Nephron progenitor cell (in vitro differentiated cells): ENCODE measurements around the gene MBD3L4.
"Not testable (repeated sequence)": the region's sequence is repeated elsewhere in the genome, so short reads cannot be mapped to it uniquely, and the experiment has no call there.

Experiments used
- DNase-seq: peaks from one replicate; pipeline ENCODE4 v3.0.0; 2021
- H3K27ac Mint-ChIP-seq: 2 replicates; pipeline ENCODE4 v1.8.0; 2021; ENCODE audit warnings: mild to moderate bottlenecking, moderate library complexity, mixed read lengths
- H3K27me3 Mint-ChIP-seq: 2 replicates; pipeline ENCODE4 v1.8.0; 2021; ENCODE audit warnings: mild to moderate bottlenecking, low read depth, mixed read lengths; ENCODE audit not compliant: poor library complexity
- H3K36me3 Mint-ChIP-seq: 2 replicates; pipeline ENCODE4 v1.8.0; 2021; ENCODE audit warnings: low read depth, mixed read lengths
- H3K4me1 Mint-ChIP-seq: 2 replicates; pipeline ENCODE4 v1.8.0; 2021; ENCODE audit warnings: mixed read lengths
- H3K4me3 Mint-ChIP-seq: 2 replicates; pipeline ENCODE4 v1.8.0; 2021; ENCODE audit warnings: mild to moderate bottlenecking, moderate library complexity, mixed read lengths
- H3K9me3 Mint-ChIP-seq: 2 replicates; pipeline ENCODE4 v1.8.0; 2021; ENCODE audit warnings: mild to moderate bottlenecking, moderate library complexity, mixed read lengths
- CTCF ChIP-seq: fragments of 200-600 bp; sonication (generic); IDR thresholded peaks from 2 replicates; pipeline ENCODE4 v1.5.0; 2021; ENCODE audit warnings: antibody characterized with exemption

The MBD3L4 gene

DNA sequence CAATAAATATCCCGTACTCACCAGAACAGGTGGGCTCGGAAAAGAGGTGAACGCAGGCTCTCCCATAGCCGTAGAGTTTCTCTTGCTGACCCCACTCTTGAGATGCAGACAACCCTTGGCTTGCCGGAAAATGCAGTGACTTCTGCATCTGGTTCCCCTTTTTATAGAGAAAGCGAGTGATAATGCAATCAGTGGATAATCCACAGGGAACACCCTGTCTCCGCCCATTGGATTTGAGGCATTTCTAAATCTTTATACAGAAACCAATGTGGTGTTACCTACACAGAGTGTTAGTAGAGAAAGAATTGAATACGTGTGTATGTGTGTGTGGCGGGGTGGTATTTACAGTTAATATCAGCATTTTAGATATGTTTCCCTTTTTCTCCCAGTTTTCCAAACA is at the start of gene MBD3L4:
Gene MBD3L4, minus strand, starts transcription at position 101 of the 400 bp plus-strand sequence. Its CDS starts 35 bp downstream, at position 66.
- not testable (repeated sequence) for H3K4me1 Mint-ChIP-seq, H3K27ac Mint-ChIP-seq, H3K36me3 Mint-ChIP-seq, H3K9me3 Mint-ChIP-seq, H3K27me3 Mint-ChIP-seq, DNase-seq, H3K4me3 Mint-ChIP-seq

GRCh38 chr19:7088999-7089398 is 49.0 kb upstream of the MBD3L4 start:
- H3K4me3 Mint-ChIP-seq: no peak overlapping the region
- peaks cover 92% of the 10 kb centered on the region for H3K36me3 Mint-ChIP-seq
- peaks cover 12% of the 10 kb centered on the region for H3K27me3 Mint-ChIP-seq
- H3K9me3 Mint-ChIP-seq: peaks cover 95% of the 10 kb centered on the region
- DNase-seq: no peak
- no peak overlapping the region for H3K27ac Mint-ChIP-seq
- no peak for TF ChIP-seq CTCF
- no peaks in the 10 kb centered on the region for H3K4me1 Mint-ChIP-seq

DNA sequence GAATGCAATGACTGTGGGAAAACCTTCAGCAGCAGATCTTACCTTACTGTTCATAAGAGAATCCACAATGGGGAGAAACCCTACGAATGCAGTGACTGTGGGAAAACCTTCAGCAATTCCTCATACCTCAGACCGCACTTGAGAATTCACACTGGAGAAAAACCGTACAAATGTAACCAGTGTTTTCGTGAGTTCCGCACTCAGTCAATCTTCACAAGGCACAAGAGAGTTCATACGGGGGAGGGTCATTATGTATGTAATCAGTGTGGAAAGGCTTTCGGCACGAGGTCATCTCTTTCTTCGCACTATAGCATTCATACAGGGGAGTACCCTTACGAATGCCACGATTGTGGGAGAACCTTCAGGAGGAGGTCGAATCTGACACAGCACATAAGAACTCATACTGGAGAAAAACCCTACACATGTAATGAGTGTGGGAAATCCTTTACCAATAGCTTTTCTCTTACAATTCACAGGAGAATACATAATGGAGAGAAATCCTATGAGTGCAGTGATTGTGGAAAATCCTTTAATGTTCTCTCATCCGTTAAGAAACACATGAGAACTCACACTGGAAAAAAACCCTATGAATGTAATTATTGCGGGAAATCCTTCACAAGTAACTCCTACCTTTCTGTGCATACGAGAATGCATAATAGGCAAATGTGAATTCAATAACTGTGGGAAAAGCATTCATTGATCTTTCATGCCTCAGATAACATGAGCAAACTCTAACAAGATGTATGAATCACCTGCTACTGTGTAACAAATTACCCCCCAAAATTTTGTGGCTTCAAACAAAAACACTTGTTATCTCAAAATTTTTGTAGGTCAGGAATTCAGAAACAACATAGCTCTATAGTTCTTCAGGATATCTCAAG is 43.3 kb upstream of the MBD3L4 start:
- Mint-ChIP-seq H3K4me1 (no peaks in the 10 kb centered on the region), H3K9me3 (peaks cover 98% of the 10 kb centered on the region), H3K27me3 (peaks cover 22% of the 10 kb centered on the region), H3K36me3 (peaks cover 96% of the 10 kb centered on the region), H3K27ac (no peak overlapping the region), H3K4me3 (no peak overlapping the region)
- no peak for DNase-seq
- TF ChIP-seq CTCF: no peak

- Mint-ChIP-seq H3K36me3 (peaks cover 99% of the 10 kb centered on the region), H3K27me3 (peaks cover 14% of the 10 kb centered on the region), H3K4me1 (no peaks in the 10 kb centered on the region), H3K27ac (no peak overlapping the region), H3K4me3 (no peak overlapping the region), H3K9me3 (peaks cover 83% of the 10 kb centered on the region)
- DNase-seq: no peak
- no peak for TF ChIP-seq CTCF
These were observed 38.0 kb upstream of the MBD3L4 start for GRCh38 chr19:7078008-7078407.

DNA sequence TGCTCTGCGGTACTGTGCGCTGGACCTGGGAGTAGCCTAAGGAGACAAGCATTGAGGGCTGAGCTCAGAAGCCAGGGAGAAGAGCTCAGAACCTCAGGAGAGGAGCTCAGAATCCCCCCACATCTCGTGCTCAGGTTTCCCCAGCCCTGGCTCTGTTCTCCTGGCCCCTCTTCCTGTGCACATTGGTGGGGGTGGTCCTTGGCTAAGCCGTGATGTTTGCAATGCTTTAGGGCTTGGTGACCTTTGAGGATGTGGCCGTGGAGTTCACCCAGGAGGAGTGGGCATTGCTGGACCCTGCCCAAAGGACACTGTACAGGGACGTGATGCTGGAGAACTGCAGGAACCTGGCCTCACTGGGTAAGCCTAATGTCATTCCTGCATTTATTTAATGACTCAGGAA is 36.2 kb upstream of the MBD3L4 start:
- H3K36me3 Mint-ChIP-seq: peaks cover 95% of the 10 kb centered on the region
- DNase-seq: no peak
- peaks cover 4% of the 10 kb centered on the region for H3K4me1 Mint-ChIP-seq
- no peak overlapping the region for H3K27ac Mint-ChIP-seq
- peaks cover 76% of the 10 kb centered on the region for H3K9me3 Mint-ChIP-seq
- H3K4me3 Mint-ChIP-seq: no peak overlapping the region
- no peak for TF ChIP-seq CTCF
- peaks cover 14% of the 10 kb centered on the region for H3K27me3 Mint-ChIP-seq

DNA sequence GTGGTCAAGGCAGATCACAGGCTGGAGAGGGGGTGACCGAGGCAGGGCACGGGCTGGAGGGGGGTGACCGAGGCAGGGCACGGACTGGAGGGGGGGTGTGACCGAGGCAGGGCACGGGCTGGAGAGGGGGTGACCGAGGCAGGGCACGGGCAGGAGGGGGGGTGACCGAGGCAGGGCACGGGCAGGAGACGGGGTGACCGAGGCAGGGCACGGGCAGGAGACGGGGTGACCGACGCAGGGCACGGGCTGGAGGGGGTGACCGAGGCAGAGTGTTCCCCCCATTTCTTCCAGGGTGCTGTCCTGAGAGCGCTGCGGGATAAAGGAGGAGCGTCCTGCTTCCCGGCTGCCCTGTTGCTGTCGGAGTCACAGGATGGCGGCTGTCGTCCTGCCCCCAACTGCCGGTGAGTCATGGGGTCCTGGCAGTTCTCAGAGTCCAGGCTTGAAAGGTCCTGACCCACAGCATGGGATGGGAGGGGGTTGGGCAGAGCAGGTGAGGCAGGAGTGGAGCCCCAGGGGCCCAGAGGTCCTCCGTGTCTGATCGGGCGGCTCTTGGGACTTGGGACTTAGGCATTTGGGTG is 34.8 kb upstream of the MBD3L4 start:
- Mint-ChIP-seq H3K4me1 (peaks cover 10% of the 10 kb centered on the region), H3K27me3 (peaks cover 8% of the 10 kb centered on the region), H3K9me3 (peaks cover 72% of the 10 kb centered on the region), H3K27ac (no peak overlapping the region), H3K36me3 (peaks cover 93% of the 10 kb centered on the region), H3K4me3 (no peak overlapping the region)
- TF ChIP-seq CTCF: no peak
- no peak for DNase-seq
